Stimulated activated memory B cell treated with anti-CD40 and anti-IgM and Interleukin-4, amounts not matched to agents 10 μg/mL and 1 μg/mL and 100 μg/mL, for 72 hours (primary cell): ENCODE data around the gene CRISP2.
"Not testable (repeated sequence)": the region's sequence is repeated elsewhere in the genome, so short reads cannot be mapped to it uniquely, and the experiment has no call there.

Experiments
- ATAC-seq: fragments of 150-1000 bp; cut with Tn5 transposase; 2 replicates; pipeline ENCODE4 v1.10.0; 2021
- H3K27ac Mint-ChIP-seq: one replicate; pipeline ENCODE4 v1.8.0; 2022; ENCODE audit warnings: mild to moderate bottlenecking, mixed read lengths
- H3K27me3 Mint-ChIP-seq: one replicate; pipeline ENCODE4 v1.8.0; 2022; ENCODE audit warnings: mixed read lengths
- H3K36me3 Mint-ChIP-seq: one replicate; pipeline ENCODE4 v1.8.0; 2022; ENCODE audit warnings: mixed read lengths
- H3K4me1 Mint-ChIP-seq: one replicate; pipeline ENCODE4 v1.8.0; 2022; ENCODE audit warnings: mixed read lengths
- H3K4me3 Mint-ChIP-seq: one replicate; pipeline ENCODE4 v1.8.0; 2022; ENCODE audit warnings: mild to moderate bottlenecking, moderate library complexity, mixed read lengths
- H3K9me3 Mint-ChIP-seq: one replicate; pipeline ENCODE4 v1.8.0; 2022; ENCODE audit warnings: mixed read lengths

CRISP2 gene, protein sequence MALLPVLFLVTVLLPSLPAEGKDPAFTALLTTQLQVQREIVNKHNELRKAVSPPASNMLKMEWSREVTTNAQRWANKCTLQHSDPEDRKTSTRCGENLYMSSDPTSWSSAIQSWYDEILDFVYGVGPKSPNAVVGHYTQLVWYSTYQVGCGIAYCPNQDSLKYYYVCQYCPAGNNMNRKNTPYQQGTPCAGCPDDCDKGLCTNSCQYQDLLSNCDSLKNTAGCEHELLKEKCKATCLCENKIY

DNA sequence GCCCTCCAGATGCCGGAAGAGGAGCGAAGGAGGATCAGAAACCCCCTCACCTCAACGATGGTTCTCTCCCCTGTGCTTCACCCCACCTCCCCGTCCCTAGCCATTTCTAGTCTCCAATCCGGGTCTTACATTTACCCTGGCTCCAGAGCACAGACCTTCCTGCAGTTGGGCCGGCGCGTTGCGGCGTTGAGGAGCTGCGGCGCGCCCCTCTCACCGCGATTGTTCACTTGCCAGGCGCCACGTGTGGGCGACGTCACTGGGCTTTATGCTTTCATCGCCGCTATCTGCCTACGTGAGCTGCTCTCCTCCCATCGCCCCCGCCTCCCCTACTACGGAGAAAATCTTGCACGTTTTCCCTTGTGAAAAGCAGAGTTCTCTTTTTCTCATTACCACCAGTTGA is at the start of gene CRISP2:
CRISP2 (minus strand) TSS at position 198 of the 400 bp plus-strand sequence. CDS start 4,347 bp downstream, outside the sequence.
- Mint-ChIP-seq H3K36me3 (no peaks in the 10 kb centered on the region), H3K27me3 (no peaks in the 10 kb centered on the region), H3K9me3 (peaks cover 8% of the 10 kb centered on the region), H3K4me1 (no peaks in the 10 kb centered on the region), H3K27ac (no peak within 1 kb of the TSS), H3K4me3 (no peak within 1 kb of the TSS)
- ATAC-seq, result no peak

DNA sequence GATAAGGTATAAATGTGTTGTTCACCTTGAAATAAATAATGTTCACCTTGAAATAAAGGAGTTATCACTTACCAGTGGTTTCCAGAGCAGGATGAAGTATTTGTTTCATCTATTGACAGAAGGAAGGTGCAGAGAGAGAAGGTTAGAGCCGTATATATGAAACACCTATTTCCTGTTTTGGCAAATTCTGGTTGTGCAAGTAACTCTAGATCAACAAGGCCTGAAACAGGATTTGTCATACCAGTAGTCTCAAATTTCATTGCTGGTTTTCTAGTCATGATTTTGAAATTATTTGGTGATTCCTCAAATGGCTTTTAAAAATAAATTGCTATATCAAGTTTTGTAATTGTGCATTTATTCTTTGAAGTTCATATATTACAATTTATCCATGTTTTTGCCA is 30.9 kb upstream of the CRISP2 start, which contains the start of gene CRISP3:
CRISP3 (minus strand) TSS at position 130 of the 400 bp plus-strand sequence; CDS start at position 109, 21 bp downstream.
- no peak within 1 kb of the TSS for H3K27ac Mint-ChIP-seq
- no peak within 1 kb of the TSS for H3K4me3 Mint-ChIP-seq
- no peaks in the 10 kb centered on the region for H3K4me1 Mint-ChIP-seq
- no peaks in the 10 kb centered on the region for H3K27me3 Mint-ChIP-seq
- no peaks in the 10 kb centered on the region for H3K36me3 Mint-ChIP-seq
- no peak for ATAC-seq
- peaks cover 7% of the 10 kb centered on the region for H3K9me3 Mint-ChIP-seq

GRCh38 chr6:49743429-49743828 is 30.1 kb upstream of the CRISP2 start:
- Mint-ChIP-seq H3K36me3 (no peaks in the 10 kb centered on the region), H3K27me3 (no peaks in the 10 kb centered on the region), H3K27ac (no peak overlapping the region), H3K4me1 (no peaks in the 10 kb centered on the region), H3K4me3 (no peak overlapping the region), H3K9me3 (peaks cover 6% of the 10 kb centered on the region)
- ATAC-seq, result no peak

GRCh38 chr6:49739423-49739822 is 26.1 kb upstream of the CRISP2 start:
- Mint-ChIP-seq H3K4me1 (no peaks in the 10 kb centered on the region), H3K27me3 (no peaks in the 10 kb centered on the region), H3K9me3 (peaks cover 6% of the 10 kb centered on the region), H3K27ac (no peak overlapping the region), H3K4me3 (no peak overlapping the region), H3K36me3 (no peaks in the 10 kb centered on the region)
- ATAC-seq, result no peak

- no peaks in the 10 kb centered on the region for H3K36me3 Mint-ChIP-seq
- H3K4me3 Mint-ChIP-seq, result no peak overlapping the region
- H3K27ac Mint-ChIP-seq, result no peak overlapping the region
- H3K27me3 Mint-ChIP-seq, result no peaks in the 10 kb centered on the region
- H3K9me3 Mint-ChIP-seq, result peaks cover 4% of the 10 kb centered on the region
- no peak for ATAC-seq
- no peaks in the 10 kb centered on the region for H3K4me1 Mint-ChIP-seq
Observed at GRCh38 chr6:49736017-49736508, 22.7 kb upstream of the CRISP2 start.

- ATAC-seq, result no peak
- H3K27me3 Mint-ChIP-seq, result no peaks in the 10 kb centered on the region
- no peak overlapping the region for H3K4me3 Mint-ChIP-seq
- peaks cover 4% of the 10 kb centered on the region for H3K9me3 Mint-ChIP-seq
- no peak overlapping the region for H3K27ac Mint-ChIP-seq
- H3K36me3 Mint-ChIP-seq, result no peaks in the 10 kb centered on the region
- H3K4me1 Mint-ChIP-seq, result no peaks in the 10 kb centered on the region
Observed at GRCh38 chr6:49733680-49734079, 20.3 kb upstream of the CRISP2 start.

GRCh38 chr6:49732781-49733180 is 19.4 kb upstream of the CRISP2 start:
- Mint-ChIP-seq H3K27me3 (no peaks in the 10 kb centered on the region), H3K4me3 (no peak overlapping the region), H3K27ac (no peak overlapping the region), H3K9me3 (peaks cover 5% of the 10 kb centered on the region), H3K36me3 (no peaks in the 10 kb centered on the region), H3K4me1 (no peaks in the 10 kb centered on the region)
- no peak for ATAC-seq

DNA sequence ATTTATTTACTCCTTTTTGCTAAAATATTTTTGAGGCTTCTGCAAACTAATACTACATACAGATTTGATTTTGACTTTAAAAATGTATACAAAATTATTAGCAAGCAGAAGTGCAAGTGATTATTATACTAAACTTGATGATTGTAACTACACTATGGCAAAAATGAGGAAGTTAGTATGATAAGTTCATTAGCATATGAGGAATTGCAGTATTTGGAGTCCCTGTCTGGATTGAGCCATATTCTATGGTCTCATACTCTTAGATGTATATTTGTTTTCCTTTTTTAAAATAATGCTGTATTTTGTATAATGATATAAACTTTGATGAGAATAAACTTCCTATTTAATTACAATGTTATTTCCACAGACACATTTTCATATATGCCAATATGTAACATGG is 16.9 kb upstream of the CRISP2 start:
- H3K27ac Mint-ChIP-seq, result no peak overlapping the region
- peaks cover 5% of the 10 kb centered on the region for H3K9me3 Mint-ChIP-seq
- H3K4me3 Mint-ChIP-seq, result no peak overlapping the region
- no peak for ATAC-seq
- no peaks in the 10 kb centered on the region for H3K27me3 Mint-ChIP-seq
- no peaks in the 10 kb centered on the region for H3K4me1 Mint-ChIP-seq
- no peaks in the 10 kb centered on the region for H3K36me3 Mint-ChIP-seq

DNA sequence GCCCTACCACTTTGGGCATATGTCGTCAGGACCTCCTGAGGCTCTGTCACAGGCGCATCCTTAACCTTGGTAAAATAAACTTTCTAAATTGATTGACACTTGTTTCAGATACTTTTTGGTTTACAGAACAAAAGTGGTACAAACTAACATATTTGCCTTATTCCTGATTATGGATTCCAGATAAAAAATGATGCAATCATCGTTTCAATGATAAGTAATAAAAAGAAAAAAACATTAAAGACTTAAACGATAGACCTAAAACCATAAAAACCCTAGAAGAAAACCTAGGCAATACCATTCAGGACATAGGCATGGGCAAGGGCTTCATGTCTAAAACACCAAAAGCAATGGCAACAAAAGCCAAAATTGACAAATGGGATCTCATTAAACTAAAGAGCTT is 10.6 kb upstream of the CRISP2 start:
- H3K9me3 Mint-ChIP-seq, H3K27ac Mint-ChIP-seq, H3K4me1 Mint-ChIP-seq, H3K4me3 Mint-ChIP-seq, H3K36me3 Mint-ChIP-seq, H3K27me3 Mint-ChIP-seq, ATAC-seq: not testable (repeated sequence)

GRCh38 chr6:49721297-49721696 is 8.0 kb upstream of the CRISP2 start:
- Mint-ChIP-seq H3K36me3 (no peaks in the 10 kb centered on the region), H3K9me3 (peaks cover 3% of the 10 kb centered on the region), H3K4me3 (no peak overlapping the region), H3K4me1 (no peaks in the 10 kb centered on the region), H3K27me3 (no peaks in the 10 kb centered on the region), H3K27ac (no peak overlapping the region)
- no peak for ATAC-seq

DNA sequence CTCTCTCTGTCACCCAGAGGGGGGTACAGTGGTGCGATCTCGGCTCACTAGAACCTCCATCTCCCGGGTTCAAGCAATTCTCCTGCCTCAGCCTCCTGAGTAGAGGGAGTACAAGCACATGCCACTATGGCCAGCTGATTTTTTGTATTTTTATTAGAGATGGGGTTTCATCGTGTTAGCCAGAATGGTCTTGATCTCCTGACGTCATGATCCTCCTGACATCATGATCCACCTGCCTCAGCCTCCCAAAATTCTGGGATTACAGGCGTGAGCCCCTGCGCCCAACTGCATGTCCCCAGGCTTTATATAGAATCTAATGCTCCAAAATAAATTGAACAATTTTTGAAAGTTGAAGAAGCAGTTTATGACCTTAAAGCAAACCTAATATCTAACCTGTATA is 7.0 kb upstream of the CRISP2 start:
- Mint-ChIP-seq H3K4me1 (no peaks in the 10 kb centered on the region), H3K9me3 (peaks cover 3% of the 10 kb centered on the region), H3K4me3 (no peak overlapping the region), H3K36me3 (no peaks in the 10 kb centered on the region), H3K27ac (no peak overlapping the region), H3K27me3 (no peaks in the 10 kb centered on the region)
- ATAC-seq, result no peak

- peaks cover 11% of the 10 kb centered on the region for H3K9me3 Mint-ChIP-seq
Observed at GRCh38 chr6:49698478-49698877, 14.9 kb downstream of the CRISP2 start.

GRCh38 chr6:49693512-49693911 is 19.8 kb downstream of the CRISP2 start:
- Mint-ChIP-seq H3K27me3 (no peaks in the 10 kb centered on the region), H3K4me3 (no peak overlapping the region), H3K36me3 (no peaks in the 10 kb centered on the region), H3K4me1 (no peaks in the 10 kb centered on the region), H3K9me3 (peaks cover 7% of the 10 kb centered on the region), H3K27ac (no peak overlapping the region)
- no peak for ATAC-seq

More at GRCh38 chr6:49698478-49698877, 14.9 kb downstream of the CRISP2 start:
- Mint-ChIP-seq H3K27ac (no peak overlapping the region), H3K27me3 (no peaks in the 10 kb centered on the region), H3K4me3 (no peak overlapping the region), H3K4me1 (no peaks in the 10 kb centered on the region), H3K36me3 (no peaks in the 10 kb centered on the region)
- ATAC-seq, result no peak

DNA sequence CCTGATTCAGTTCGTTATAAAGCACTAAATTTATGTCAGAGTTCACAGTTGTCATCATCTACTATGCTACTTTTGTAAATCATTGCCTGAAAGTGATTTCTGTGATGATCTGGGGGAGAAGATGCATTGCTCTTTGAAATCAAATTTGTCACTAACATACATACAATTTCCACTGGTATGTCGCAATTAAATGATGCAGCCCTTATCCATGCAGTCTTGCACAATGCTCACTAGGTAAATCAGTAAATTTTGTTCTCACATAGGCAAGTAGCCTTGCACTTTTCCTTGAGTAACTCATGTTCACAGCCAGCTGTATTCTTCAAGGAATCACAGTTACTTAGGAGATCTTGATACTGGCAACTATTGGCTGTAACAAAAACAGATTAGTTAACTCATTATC is 20.8 kb downstream of the CRISP2 start:
- no peak for ATAC-seq
- Mint-ChIP-seq H3K36me3 (no peaks in the 10 kb centered on the region), H3K9me3 (peaks cover 7% of the 10 kb centered on the region), H3K27ac (no peak overlapping the region), H3K4me1 (no peaks in the 10 kb centered on the region), H3K4me3 (no peak overlapping the region), H3K27me3 (no peaks in the 10 kb centered on the region)

GRCh38 chr6:49676671-49677281 is 36.6 kb downstream of the CRISP2 start:
- H3K9me3 Mint-ChIP-seq, result peaks cover 8% of the 10 kb centered on the region
- H3K27ac Mint-ChIP-seq, result no peak overlapping the region
- no peak for ATAC-seq
- H3K4me1 Mint-ChIP-seq, result no peaks in the 10 kb centered on the region
- no peaks in the 10 kb centered on the region for H3K27me3 Mint-ChIP-seq
- H3K36me3 Mint-ChIP-seq, result no peaks in the 10 kb centered on the region
- H3K4me3 Mint-ChIP-seq, result no peak overlapping the region

DNA sequence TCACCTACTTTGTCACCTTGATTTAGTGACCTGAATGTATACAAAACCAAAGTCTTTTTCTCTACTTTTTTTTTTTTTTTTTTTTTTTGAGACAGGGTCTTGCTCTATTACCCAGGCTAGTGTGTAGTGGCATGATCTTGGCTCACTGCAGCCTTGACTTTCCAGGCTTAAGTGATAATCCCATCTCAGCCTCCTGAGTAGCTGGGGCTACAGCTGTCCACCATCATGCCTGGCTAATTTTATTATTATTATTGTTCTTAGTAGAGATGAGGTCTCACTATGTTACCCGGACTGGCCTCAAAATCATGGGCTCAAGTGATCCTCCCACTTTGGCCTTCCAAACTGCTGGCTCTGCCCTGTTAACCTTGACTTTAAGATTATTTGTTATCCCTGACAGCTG is 37.5 kb downstream of the CRISP2 start:
- Mint-ChIP-seq H3K36me3 (no peaks in the 10 kb centered on the region), H3K9me3 (peaks cover 12% of the 10 kb centered on the region), H3K27ac (no peak overlapping the region), H3K27me3 (no peaks in the 10 kb centered on the region), H3K4me3 (no peak overlapping the region), H3K4me1 (no peaks in the 10 kb centered on the region)
- ATAC-seq, result no peak
